NCI-H460 (cell line): Measurements from ENCODE around the gene RGS6. TPM values are rescaled to one million over a fixed set of nuclear protein-coding genes. Genes with fewer than 3 reads are reported as not detected.

Experiments used
- DNase-seq: peaks from one replicate; pipeline ENCODE4 v3.0.0-alpha.2; 2016; ENCODE audit warnings: low read depth; ENCODE audit errors: extremely low read depth
- total RNA-seq: library from RNA; depleted of rRNA; stranded (reverse); fragments of >200 nt; shearing (Covaris generic); gene quantifications from 2 replicates; pipeline ENCODE4 v1.2.3, GENCODE V29; 2014

RGS6 gene
- total RNA-seq, 1 experiment from 2014 or later: 0.02 TPM

DNA sequence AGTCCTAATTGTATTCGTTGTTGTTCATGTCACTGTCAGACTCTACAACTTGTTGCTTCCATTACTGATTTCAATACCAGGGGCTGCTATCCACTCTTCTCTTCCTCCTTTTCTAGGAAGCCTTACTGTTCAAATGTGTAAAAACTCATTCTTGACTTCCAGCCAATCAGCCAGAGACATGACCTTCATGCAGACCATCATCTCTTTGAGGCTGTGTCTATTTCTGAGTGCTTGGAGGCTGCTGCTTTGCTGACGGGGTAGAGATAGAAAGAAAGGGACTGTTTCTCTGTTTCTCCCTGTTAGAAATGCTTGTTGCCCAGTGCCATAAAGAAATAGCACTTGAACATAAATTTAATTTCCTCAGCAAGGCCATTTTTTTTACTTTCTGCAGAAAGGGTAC lies 282.9 kb downstream of the RGS6 start:
- no peak for DNase-seq

GRCh38 chr14:72217135-72217534 lies 284.9 kb downstream of the RGS6 start:
- DNase-seq: no peak

DNA sequence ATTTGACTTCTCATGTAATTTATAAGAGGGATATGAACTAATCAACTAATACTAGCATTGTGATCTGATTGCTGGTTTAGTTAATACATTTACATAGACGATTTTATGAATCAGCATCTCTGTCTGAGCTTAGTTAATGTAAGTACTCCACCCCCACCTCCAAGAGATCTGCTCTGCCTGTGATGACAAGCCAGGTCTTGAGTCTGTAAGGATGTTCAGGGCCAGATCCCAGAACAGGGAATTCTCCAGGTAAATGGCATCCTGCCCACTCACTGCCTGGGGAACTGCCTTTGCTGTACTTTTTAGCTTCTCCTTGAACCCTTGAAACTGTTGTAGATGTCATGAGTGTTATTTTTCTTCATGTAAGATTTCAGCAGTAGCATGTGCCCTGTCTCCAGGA lies 289.8 kb downstream of the RGS6 start:
- DNase-seq: no peak

DNA sequence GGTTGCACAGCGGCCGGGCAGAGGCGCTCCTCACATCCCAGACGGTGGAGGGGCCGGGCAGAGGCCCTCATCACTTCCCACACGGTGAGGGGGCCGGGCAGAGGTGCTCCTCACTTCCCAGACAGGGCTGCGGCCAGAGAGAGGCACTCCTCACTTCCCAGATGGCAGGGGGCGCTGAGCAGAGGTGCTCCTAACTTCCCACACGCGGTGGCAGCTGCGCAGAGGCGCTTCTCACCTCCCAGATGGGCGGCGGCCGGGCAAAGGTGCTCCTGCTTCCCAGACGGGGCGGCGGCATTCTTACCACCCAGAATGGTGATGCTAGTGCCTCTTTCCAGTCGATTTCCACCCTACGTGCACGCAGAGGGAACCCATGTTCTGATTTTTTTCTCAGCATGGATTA lies 304.4 kb downstream of the RGS6 start:
- DNase-seq: no peak

DNA sequence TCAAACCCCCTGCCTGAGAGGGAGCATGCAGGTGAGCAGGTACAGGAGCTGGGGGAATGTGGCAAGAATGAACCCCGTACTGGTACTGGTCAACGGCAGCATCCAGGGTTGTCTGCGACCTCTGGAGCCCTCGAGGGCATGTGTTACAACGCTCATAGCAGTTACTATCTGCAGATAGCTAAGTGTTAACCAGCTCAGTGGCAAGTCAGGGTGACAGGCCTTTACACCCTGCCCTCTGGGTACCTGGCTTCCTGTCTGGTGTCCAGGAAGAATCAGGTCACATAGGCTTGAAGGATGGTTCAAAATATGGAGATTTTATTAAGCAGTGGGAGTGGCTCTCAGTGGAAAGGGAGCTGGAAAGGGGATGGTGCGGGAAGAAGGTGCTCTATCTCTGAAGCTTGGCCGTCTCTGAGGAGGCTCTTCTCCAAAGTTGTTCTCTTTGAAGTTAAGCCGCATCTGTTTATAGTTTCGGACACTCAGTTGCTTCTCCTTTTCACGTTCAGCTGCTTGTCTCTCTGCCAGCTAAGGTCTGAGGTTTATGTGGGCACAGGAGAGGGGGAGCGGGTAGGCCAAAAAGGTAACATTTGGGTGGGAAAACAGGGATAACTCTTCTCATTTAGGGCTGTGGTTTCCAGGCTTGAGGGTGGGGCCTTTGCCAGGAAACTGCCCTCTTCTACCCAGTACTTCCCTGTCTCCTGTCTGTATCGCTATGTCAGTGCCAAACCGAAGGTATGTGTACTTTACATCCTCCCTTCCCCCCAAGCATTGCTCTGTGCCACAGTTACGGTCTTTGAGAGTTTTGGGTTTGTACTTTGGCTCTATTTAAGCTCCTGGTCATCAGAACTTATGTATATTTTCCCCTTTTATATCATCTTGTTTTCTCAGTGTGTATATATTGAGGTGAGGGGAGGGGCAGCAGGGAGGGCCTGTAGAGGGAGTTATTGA lies 305.8 kb downstream of the RGS6 start:
- DNase-seq: no peak

DNA sequence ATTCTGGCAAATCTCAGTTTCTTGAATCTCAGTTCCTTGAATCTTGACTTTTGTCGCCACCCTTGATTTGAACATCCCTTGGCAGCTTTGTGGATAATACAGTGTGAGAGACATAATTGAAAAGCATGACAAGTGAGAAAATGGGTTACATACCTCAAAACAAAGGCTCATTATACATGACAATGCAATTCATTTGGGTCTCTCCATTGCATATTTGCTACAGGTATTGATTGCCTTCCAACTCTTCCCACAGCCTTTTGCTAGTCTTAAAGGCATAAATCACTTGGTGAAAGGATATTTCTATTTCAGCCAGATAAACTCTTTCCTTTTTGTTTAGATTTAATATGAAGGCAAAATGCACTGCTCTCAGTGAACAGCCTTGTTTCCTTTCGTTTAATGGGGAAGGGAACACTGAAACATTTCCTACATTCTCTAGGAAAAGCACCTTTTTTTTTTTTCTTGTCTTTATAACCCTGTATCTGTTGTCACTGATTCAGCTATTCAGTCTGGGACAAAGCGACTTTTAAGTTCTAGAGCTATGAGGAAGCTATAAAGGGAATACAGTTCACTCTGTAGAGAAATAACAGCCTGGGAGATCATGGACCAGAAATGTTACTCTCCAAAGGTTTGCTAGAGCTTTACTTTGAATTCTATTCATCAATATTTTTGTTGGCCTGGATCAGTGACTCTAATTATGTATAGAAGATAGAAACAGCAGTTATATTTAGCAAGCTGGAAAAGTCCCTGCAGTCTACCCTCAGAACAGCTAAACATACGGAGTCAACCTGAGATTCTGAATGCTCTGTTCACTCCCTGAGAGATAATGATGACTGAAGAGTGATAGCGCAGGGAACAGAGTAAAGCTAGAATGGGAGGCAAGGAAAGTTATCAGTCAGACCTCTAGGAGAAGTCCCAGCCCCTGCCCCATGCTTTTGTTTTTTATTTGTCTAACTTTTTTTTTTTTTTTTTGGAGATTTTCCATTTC lies 311.4 kb downstream of the RGS6 start:
- DNase-seq: no peak

GRCh38 chr14:72247896-72248465 lies 315.8 kb downstream of the RGS6 start:
- DNase-seq: no peak

- DNase-seq: no peak
Observed at GRCh38 chr14:72253503-72253902, 321.3 kb downstream of the RGS6 start.

GRCh38 chr14:72254202-72254936 lies 322.1 kb downstream of the RGS6 start:
- DNase-seq: no peak

DNA sequence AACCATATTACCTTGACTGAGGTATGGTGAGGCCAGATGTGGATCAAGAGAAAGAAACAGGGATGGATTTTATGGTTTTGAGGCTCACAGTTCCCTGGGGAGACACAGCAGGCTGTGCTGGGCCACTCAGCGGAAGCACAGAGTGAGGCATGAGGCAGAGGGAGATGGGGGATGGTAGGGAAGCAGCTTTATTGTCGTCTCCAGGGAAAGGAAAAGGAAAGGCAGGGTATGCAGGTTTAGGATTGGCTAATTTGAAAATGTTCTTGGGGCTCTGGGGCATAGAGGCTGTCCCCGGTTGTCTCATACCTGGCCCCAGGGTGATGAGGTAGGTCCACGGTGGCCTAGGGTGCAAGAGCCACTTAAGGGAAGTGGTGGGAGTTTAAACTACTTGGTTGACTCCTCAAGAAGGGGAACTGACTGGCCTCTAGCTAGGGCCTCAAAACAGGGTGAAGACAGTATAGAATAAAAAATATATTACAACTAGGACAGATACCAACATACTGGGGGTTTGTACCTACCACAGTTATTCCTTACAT lies 322.8 kb downstream of the RGS6 start:
- DNase-seq: no peak

GRCh38 chr14:72256055-72256454 lies 323.8 kb downstream of the RGS6 start:
- no peak for DNase-seq

DNA sequence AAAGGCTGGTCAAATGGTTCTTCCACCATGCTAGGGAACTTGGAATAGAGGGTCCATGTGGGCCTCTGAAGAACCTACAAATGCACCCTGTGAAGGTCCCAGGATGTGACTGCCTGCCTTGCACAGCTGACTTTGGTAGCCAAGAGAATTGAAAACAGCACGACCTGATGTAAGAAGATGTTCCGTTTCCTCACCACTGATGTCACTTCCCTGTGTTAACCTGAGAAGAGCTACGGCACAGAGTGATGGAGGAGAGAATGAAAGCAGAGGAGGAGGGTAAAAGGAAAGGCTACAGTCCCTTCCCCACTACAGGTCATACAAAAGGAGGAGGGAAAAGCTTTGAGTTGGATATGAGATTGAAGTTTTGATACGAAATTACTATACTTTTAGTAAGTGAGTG lies 328.8 kb downstream of the RGS6 start:
- DNase-seq: no peak

DNA sequence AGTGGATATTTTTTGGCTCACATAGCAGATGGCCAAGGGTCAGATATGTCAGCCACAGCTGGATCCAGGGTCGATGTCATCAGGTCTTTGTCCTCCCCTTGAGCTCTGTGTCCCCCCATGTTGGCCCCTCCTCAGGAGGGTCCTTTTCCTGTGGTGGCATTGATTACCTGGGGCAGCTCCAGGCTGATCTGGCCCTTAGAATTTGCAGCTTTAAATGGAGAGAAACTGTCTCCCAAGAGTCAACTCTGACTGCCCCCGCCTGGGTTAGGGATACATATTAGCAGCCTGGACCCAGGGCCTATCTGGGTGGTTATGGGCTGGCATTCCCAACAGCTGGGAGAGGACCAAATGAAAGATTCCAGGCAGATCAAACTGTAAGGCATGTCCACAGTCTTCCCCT lies 330.5 kb downstream of the RGS6 start:
- DNase-seq: no peak

- no peak for DNase-seq
Observed at GRCh38 chr14:72264716-72265115, 332.5 kb downstream of the RGS6 start.

- DNase-seq: no peak
Observed at GRCh38 chr14:72270147-72270727, 338.0 kb downstream of the RGS6 start.

DNA sequence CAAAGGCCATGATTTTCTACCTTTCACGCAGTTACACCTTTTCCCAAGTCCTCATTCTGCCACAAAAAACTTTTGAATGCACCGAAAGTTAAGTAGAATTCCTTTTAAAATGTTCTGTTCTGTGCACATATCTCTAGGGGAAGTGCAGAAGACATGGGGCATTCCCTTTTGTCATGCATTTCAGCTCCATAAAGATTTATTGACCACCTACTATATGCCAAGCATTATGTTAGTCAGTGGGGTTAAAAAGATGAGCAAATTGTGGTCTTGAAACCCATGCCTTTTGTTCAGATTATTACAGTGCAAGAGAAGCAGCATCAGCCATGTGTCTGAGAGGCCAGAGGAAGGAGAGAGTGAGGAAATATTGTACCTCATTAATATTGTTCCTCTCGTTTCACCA lies 338.5 kb downstream of the RGS6 start:
- DNase-seq: no peak

DNA sequence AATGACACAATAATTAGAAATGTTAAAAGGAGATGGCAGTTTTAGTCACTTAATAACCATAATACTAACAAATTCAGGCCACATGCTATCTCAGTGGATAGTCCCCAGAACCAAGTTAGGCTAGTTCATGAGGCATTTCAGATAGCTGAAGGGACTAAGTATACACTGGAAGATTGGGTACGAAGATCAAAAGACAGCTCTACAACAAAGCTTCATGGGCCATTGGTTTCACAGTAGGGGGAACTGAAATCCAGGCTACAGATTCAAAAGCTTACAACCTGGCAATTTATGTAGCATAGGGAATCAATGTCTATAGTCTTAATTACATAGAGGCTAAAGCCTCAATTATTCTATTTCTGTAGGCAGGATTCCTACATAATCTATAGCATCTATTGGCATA lies 343.0 kb downstream of the RGS6 start:
- DNase-seq: no peak

GRCh38 chr14:72278316-72278715 lies 346.1 kb downstream of the RGS6 start:
- no peak for DNase-seq

- no peak for DNase-seq
Observed at GRCh38 chr14:72284176-72284575, 351.9 kb downstream of the RGS6 start.

GRCh38 chr14:72290241-72290640 lies 358.0 kb downstream of the RGS6 start:
- no peak for DNase-seq
